NCI-H1930 (cell line): ENCODE data around the gene FOXJ2.
A peak's percentile ranks its signal among the peaks of the same experiment; 100 is the strongest.
"Not testable (repeated sequence)": the region's sequence is repeated elsewhere in the genome, so short reads cannot be mapped to it uniquely, and the experiment has no call there.

Experiments used
- DNase-seq, 2 experiments: peaks; one replicate each; lab custom pipeline; 2025; lab: John Stamatoyannopoulos, UW

The FOXJ2 gene

GRCh38 chr12:8065991-8066594, 33.6 kb downstream of the FOXJ2 start, which contains the start of gene C3AR1:
Gene C3AR1 (minus strand): TSS chr12:8066359. CDS start chr12:8060185, 6,174 bp downstream.
- no peak for DNase-seq

DNA sequence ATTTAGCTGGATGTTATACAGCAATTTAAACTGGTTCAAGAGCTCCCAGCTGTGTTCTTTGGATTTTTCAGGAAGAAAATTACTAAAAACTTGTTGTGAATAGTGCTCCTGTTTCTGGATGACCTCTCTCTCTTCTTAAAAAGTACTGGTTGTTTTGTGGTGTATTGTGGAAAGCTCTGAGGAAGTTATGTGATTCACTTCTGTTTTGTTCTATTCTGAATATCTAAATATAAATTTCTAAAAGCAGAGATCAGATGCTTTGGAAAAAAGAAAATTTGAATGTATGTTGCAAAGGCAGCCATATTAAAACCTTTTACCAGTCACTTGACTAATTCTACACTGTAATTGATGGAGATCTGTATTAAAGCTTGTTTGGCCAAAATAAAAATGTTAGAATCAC, 37.1 kb downstream of the FOXJ2 start:
- no peak for DNase-seq

- DNase-seq = not testable (repeated sequence)
Measured at GRCh38 chr12:8071820-8072219, 39.3 kb downstream of the FOXJ2 start.

DNA sequence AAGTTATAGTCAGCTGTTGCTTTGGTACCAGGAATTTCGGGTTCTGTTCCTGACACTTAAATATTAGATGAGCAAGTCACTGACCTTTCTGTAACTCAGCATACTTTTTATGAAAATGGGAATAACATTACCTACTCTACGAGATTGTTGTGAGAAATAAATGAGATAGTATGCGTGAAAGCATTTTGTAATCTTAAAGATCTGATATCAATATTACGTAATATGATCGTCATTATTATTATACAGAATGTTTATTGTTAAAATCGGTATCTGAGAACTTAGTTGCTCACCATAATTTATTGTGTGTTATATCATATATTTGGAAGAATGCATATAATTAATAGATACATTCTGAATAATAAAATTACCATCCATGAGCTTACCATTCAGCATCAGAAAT, 43.4 kb downstream of the FOXJ2 start:
- no peak for DNase-seq

DNA sequence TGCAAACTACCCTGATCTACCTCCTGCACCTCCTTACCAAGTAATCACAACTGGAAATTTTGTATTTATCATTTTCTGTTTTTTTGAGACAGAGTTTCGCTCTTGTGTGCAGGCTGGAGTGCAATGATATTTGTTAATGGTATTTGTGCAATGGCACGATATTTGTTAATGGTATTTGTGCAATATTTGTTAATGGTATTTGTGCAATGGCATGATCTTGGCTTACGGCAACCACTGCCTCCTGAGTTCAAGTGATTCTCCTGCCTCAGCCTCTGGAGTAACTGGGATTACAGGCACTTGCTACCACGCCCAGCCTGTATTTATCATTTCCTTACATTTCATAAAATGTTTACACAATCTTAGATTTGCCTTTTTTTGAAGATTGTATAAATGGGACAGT, 43.9 kb downstream of the FOXJ2 start:
- no peak for DNase-seq

- DNase-seq = peak; percentile 34 to 47
Measured at GRCh38 chr12:8077207-8077606, 44.7 kb downstream of the FOXJ2 start.

DNA sequence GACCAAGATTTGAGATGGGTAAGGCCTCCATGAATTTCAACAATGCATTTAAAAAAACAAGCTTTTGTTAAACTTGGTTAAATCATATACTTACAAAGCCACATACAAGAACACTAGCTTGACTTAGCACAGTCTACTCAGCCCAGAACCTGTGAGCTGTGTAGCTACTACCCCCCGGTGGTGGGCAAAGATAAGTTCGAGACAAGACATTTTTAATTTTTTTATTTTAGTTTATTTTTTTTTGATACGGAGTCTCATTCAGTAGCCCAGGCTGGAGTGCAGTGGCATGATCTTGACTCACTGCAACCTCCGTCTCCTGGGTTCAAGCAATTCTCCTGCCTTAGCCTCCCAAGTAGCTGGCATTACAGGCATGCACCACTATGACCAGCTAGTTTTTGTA, 45.9 kb downstream of the FOXJ2 start:
- peak; percentile 47 to 51 for DNase-seq

GRCh38 chr12:8078916-8079315, 46.4 kb downstream of the FOXJ2 start:
- no peak for DNase-seq

- no peak for DNase-seq
Measured at GRCh38 chr12:8080120-8080519, 47.6 kb downstream of the FOXJ2 start.

GRCh38 chr12:8081251-8081920, 48.9 kb downstream of the FOXJ2 start:
- no peak for DNase-seq

DNA sequence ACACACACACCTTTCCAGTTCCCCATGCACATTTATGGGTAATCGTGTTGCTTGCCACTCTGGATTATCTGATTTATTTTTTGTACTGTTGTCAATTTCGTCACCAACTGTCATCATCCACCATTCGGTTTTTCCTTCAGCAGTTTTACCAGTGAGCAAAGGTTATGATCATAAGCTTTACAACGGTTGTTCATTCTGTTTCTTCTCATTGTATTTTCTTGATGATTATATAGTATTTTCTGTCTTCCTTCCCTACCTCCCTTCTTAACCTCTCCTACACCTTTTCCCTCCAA, 50.2 kb downstream of the FOXJ2 start:
- DNase-seq = no peak

- not testable (repeated sequence) for DNase-seq
Measured at GRCh38 chr12:8084351-8084750, 51.8 kb downstream of the FOXJ2 start.

DNA sequence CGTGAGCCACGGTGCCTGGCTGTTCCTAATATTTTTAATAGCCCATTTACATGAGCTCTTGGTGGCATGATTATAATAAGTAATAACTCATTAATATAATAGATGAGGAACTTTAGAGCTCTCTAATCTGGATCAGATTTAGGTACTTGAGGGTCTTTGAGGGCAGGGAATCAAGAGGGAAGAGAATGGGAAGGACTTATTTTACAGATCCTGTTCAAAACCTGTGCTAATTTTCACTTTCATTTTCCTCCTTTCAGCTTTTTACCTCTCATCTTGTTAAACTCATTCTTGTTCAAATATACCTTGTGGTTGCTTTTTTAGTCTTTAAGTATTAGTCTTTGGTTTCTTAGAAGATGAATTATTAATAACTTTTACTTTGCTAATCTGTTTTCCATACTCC, 55.1 kb downstream of the FOXJ2 start:
- no peak for DNase-seq

GRCh38 chr12:8088574-8088973, 56.1 kb downstream of the FOXJ2 start:
- no peak for DNase-seq

DNA sequence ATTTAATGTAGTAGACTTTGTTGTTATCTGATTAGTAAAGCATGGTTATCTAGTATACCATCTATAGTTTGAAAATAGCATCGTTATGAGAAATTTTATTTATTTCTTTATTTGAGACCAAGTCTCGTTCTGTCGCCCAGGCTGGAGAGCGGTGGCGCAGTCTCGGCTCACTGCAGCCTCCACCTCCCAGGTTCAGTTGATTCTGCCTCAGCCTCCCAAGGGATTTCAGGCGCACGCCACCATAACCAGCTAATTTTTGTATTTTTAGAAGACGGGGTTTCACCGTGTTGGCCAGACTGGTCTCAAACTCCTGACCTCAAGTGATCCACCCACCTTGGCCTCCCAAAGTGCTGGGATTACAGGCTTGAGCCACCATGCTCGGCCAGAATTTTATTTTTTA, 56.8 kb downstream of the FOXJ2 start:
- DNase-seq = not testable (repeated sequence)

GRCh38 chr12:8089716-8090115, 57.2 kb downstream of the FOXJ2 start:
- no peak for DNase-seq

DNA sequence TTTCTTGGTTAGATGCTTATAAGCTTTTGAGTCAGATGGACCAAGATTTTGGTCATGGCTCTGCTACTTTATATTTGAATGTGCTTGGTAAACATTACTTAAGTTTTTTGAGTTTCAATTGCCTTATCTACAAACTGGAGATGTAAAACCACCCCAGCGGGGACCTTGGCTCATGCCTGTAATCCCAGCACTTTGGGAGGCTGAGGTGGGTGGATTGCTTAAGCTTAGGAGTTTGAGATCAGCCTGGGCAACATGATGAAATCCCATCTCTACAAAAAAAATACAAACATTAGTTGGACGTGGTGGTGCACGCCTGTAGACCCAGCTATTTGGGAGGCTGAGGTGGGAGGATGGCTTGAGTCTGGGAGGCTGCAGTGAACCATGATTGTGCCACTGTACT, 60.8 kb downstream of the FOXJ2 start:
- no peak for DNase-seq

GRCh38 chr12:8096281-8096915, 63.9 kb downstream of the FOXJ2 start:
- no peak for DNase-seq

DNA sequence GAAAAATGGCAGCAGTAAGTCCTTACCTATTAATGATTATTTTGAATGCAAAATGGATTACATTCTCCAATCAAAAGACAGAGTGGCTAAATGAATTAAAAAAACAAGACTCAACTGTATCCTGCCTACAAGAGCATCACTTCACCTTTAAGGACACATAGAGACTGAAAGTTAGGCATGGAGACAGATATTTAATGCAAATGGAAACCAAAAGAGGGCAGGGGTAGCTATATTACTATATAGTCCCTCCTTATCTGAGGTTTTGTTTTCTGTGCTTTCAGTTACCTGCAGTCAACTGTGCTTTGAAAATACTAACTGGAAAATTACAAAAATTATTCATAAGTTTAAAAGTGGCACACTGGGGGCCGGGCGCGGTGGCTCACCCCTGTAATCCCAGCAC, 66.7 kb downstream of the FOXJ2 start:
- no peak for DNase-seq
